ENCODE measurements around the gene PRTG. TPM values are rescaled to one million over a fixed set of nuclear protein-coding genes. Genes with fewer than 3 reads are reported as not detected.

The PRTG gene
- total RNA-seq, 2 donors from 2014 or later, result 0.44 to 3.3 TPM

DNA sequence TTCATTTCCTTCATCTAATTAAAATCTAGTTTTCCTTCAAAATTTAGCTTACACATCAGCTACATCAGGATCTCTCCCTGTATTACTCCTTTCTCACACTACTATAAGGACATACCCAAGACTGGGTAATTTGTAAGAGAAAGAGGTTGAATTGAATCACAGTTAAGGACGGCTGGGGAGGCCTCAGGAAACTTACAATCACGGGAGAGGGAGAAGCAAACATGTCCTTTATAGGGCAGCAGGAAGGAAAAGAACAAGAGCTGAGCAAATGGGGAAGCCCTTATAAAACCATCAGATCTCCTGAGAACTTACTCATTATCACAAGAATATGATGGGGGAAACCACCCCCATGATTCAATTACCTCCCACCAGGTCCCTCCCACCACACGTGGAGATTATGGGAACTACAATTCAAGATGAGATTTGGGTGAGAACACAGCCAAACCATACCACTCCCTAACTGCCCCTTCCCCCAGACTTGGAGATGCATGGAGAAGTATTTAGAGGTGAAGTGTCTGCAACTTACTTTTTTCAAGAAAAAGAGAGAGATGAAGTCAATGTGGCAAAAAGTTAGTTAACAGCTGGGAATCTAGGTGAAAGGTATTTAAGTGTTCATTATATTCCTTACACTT lies 21.3 kb downstream of the PRTG start:
- DNase-seq (ENCODE audit: low spot score), result no peak
- Histone ChIP-seq H3K27me3 (no peaks in the 10 kb centered on the region), H3K4me1 (no peaks in the 10 kb centered on the region), H3K36me3 (no peaks in the 10 kb centered on the region), H3K27ac (no peak overlapping the region), H3K9me3 (no peaks in the 10 kb centered on the region), H3K4me3 (no peak overlapping the region)
- TF ChIP-seq, protein P1, sequence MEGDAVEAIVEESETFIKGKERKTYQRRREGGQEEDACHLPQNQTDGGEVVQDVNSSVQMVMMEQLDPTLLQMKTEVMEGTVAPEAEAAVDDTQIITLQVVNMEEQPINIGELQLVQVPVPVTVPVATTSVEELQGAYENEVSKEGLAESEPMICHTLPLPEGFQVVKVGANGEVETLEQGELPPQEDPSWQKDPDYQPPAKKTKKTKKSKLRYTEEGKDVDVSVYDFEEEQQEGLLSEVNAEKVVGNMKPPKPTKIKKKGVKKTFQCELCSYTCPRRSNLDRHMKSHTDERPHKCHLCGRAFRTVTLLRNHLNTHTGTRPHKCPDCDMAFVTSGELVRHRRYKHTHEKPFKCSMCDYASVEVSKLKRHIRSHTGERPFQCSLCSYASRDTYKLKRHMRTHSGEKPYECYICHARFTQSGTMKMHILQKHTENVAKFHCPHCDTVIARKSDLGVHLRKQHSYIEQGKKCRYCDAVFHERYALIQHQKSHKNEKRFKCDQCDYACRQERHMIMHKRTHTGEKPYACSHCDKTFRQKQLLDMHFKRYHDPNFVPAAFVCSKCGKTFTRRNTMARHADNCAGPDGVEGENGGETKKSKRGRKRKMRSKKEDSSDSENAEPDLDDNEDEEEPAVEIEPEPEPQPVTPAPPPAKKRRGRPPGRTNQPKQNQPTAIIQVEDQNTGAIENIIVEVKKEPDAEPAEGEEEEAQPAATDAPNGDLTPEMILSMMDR (IDR thresholded peaks at IDR 0.05), result no peak

DNA sequence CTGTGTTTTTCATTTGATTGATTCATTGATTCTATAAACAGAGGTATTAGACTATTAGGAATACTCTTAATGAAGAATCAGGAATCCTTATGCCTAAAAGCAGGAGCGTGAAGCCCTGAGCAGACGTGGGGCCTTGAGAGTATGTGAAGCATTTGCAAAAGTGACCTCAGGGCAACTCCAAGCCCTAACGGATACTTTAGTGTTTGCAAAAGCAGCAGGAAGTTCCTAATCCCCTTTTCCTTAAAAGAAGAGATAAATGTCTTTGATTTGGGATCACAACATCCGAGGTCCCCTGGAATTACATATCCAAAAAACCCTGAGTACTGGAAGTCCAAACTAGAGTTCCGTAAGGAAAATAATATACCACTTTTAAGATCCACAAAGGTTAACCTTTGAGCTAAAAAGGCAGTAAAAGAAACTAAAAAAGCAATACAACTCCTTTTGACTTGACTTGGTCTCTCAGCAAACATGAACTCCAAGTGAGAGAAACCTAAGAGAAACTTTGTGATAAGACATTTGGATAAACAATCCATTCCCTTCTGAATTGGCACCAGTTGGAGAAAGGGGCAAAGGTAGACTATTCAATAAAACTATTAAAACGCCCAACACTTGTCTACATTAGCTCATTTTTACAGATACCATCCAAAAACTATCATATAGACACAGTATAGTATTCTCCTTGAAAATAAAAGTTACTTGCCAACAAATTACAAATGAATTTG lies 27.4 kb downstream of the PRTG start:
- DNase-seq (ENCODE audit: low spot score), result no peak
- TF ChIP-seq, protein P1 (IDR thresholded peaks at IDR 0.05), result no peak
- Histone ChIP-seq H3K4me1 (no peaks in the 10 kb centered on the region), H3K9me3 (no peaks in the 10 kb centered on the region), H3K4me3 (no peak overlapping the region), H3K36me3 (no peaks in the 10 kb centered on the region), H3K27ac (no peak overlapping the region), H3K27me3 (no peaks in the 10 kb centered on the region)

DNA sequence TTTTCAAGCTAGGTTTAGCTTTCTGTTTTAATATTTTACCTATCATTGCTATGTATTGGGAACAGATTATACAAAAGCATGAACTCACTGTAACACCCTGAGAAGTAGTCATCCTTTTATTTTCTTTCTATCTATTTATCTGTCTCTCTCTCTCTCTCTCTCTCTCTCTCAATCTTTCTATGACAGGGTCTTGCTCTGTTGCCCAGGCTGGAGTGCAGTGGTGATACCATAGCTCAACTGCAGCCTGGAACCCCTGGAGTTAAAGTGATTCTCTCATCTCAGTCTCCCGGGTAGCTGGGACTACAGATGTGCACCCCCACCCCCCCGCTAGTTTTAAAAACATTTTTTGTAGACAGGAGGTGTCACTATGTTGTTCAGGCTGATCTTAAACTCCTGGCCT lies 28.9 kb downstream of the PRTG start:
- Histone ChIP-seq H3K4me3 (no peak overlapping the region), H3K27ac (no peak overlapping the region), H3K9me3 (no peaks in the 10 kb centered on the region), H3K27me3 (no peaks in the 10 kb centered on the region), H3K4me1 (no peaks in the 10 kb centered on the region), H3K36me3 (no peaks in the 10 kb centered on the region)
- TF ChIP-seq, protein P1 (IDR thresholded peaks at IDR 0.05), result no peak
- no peak for DNase-seq (ENCODE audit: low spot score)

DNA sequence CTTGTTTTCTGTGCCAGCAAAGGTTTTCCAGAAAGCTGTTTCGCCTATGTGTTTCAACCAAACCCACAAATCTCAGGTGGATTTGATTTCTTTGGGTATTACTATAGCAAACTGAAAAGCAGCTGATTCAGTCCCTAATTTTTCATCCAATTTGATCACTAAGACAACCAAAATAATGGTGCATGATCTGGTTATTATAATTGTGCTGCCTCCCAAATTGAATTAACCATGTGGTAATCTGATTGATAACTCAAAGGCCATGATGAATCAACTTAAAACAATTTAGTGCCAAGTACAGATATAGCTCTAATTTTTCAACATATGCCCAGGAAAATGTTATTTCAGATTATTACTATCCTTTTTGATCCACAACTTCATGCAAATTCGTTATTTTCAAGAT lies 30.6 kb downstream of the PRTG start:
- no peaks in the 10 kb centered on the region for H3K4me1 ChIP-seq
- TF ChIP-seq, protein P1 (IDR thresholded peaks at IDR 0.05), result no peak
- DNase-seq (ENCODE audit: low spot score), result no peak

DNA sequence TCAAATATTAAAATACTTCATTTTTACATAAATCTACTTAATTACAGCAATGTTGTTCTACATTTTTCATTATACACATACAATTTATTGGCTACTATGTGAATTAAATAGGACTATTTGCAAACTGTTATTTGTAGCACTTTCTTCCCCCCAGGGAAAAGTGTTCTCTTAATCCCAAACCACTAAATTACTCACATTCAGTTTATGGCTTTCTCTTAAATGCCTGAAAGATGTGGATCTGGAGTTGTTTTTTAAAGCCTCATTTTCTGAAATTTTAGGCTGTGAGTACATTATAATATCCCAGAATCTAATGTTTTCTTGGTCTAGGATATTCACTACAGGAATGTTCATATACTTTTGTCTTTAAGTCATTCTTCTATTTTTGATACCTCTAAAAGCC lies 32.7 kb downstream of the PRTG start:
- no peak overlapping the region for H3K4me3 ChIP-seq
- no peaks in the 10 kb centered on the region for H3K36me3 ChIP-seq
- no peaks in the 10 kb centered on the region for H3K4me1 ChIP-seq
- no peak overlapping the region for H3K27ac ChIP-seq
- DNase-seq (ENCODE audit: low spot score), result no peak
- H3K27me3 ChIP-seq, result no peaks in the 10 kb centered on the region
- TF ChIP-seq, protein P1 (IDR thresholded peaks at IDR 0.05), result no peak
- H3K9me3 ChIP-seq, result no peaks in the 10 kb centered on the region

More for the DNA sequence above, 30.6 kb downstream of the PRTG start:
- H3K27me3 ChIP-seq, result no peaks in the 10 kb centered on the region
- H3K9me3 ChIP-seq, result no peaks in the 10 kb centered on the region
- H3K36me3 ChIP-seq, result no peaks in the 10 kb centered on the region
- H3K4me3 ChIP-seq, result no peak overlapping the region
- no peak overlapping the region for H3K27ac ChIP-seq
